ENCODE data around the gene CLBA1.

The CLBA1 gene

DNA sequence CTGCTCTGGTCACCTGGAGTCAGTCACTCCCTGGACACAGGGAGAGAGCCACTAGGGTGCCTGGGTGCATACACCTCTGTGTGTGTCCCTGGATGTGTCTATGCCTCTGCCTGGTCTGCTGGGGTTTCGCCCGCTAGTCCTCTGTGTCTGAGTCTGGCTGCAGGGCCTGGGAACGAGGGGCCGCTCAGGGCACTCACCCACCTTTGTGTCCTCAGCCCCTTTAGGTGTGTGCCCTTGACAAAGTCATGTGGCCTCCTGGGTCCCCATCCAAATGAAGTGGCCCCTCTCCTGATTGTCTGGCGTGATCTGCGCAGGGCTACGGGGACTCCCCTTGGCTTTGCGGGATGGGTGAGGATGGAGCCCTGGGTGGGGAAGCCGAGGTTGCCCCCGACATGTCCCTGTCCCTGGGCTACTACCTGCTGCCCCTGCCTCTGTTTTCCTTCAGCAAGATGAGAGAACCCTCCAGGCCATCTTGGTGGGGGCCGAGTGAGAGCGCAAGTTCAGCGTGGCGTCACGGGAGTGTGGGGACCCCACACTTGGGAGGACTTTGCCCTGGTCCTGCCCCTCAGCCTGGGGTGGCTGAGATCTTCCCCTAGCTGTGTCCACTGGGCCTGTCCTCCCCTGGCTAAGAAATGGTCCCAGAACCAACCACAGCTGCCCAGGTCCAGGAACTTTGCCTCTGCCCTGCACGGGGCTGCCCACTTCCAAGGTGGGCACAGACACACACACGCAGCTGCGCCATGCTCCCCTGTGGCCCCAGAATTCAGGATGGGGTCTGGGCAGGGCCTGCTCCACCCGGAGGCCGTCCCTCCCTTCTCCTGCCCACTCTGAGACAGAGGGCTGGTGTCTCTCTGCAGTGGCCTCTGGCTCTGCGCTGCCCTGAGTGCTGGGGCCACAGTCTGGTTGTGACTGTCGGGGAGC lies 4.7 kb upstream of the CLBA1 start:
- no peak for DNase-seq

- no peak for DNase-seq
Measured at GRCh38 chr14:104981699-104982541, 3.7 kb upstream of the CLBA1 start.

DNA sequence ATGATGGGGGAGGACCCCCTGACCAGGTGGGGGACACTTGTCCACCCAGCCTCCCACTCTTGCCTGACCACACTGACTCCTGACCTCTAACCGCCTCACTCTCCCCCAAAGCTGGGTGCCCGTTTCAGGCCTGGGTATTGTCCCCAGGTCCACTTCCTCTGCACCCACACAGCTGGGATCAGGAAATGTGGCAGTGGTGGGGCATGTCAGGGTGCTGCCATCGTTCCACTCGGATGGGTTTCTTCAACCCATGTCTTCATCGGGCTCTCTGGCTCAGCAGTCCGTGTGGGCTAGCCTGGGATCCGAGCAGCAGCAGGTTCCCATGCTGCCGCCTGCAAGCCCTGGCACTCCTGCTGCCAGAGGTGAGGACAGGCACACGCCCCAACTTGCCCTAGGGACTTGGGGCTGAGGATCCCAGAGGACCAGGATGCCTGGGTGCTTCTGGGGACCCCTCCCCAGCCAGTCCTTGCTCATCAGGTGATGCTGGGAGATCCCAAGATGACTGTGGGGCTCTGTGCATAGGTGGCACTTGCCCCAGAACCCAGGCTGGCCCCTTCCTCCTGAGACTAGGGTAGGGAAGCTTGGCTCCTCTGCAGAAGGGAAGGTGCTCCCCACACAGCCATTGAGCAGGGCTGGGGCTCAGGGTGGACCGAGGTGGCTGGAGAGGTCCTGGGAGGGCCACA lies 2.9 kb upstream of the CLBA1 start:
- no peak for DNase-seq

DNA sequence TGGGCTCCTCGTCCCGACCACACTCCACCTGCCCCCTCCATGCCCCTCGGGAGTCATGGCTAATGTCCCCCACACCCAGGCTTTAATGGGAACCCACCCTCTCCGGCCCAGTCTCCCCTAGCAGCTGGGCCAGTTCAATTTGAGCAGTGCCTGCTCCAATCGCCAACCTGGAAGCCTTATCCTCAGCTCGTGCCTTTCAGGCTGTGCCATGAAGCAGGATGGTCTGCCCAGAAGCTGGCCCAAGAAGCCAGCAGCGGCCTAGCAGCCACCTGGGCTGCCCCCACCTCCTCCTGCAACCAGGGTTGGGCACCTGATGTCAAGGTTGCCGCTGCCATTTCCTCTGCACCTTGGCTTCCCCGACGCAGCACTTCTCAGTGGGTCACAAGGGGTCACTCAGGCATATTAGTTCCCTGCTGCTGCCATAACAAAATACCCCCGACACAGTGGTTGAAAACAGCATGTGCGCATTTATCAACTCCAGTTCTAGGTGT lies 2.3 kb upstream of the CLBA1 start:
- no peak for DNase-seq

- no peak for DNase-seq
Measured at GRCh38 chr14:104984056-104984894, 1.3 kb upstream of the CLBA1 start.

- no peak for DNase-seq
Measured at GRCh38 chr14:104986487-104987164, 1.0 kb downstream of the CLBA1 start.

DNA sequence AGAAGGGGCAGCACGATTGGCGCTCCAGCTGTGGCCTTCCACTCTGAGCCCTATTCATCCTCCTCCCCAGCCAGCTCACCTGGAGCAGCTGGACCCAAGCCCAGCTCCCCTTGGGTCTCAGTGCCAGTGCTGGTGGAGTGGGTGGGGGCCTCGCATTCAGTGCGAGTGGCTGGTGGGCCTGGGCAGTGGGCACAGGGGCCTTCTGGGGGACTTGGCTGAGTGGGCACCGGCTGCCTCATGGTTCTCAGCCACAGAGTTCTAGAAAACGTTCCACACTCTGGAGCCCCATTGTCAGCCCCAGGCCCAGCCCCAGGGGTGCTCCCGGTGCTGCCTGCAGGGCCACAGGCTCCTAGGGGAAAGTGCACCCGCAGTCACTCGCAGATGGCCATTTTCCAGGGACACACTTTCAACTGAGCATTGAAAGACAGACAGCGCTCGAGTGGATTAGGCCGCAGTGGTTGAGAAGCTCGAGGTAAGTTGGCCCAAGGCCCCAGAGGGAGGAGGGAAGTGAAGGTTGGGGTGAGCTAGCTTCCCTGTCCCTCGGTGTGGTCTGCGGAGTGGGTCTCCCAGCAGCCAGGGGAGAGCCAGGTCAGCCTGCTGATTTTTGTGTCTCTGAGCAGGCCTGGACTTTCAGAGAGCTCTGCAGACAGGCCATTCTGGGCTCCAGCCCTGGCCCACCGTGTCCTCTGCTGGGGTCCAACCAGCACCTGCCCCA lies 3.8 kb downstream of the CLBA1 start:
- DNase-seq: no peak

DNA sequence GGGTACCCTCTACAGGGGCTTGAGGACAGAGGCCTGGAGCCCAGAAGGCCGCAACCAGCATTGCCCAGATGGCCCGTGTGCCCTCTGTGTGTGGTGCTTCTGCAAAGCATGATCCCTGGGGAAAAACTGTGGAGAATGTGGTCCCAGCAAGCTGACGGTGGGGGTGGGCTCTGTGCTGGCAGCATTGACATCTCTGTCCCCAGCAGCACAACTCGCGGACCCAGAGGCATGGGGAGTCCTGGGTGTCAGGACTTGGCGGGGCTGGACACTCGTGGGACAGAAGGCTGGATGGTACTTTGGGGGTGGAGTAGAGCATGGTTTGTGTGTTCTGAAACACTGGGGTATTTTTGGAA lies 4.3 kb downstream of the CLBA1 start:
- no peak for DNase-seq

- DNase-seq: no peak
Measured at GRCh38 chr14:104991896-104992230, 6.3 kb downstream of the CLBA1 start.

DNA sequence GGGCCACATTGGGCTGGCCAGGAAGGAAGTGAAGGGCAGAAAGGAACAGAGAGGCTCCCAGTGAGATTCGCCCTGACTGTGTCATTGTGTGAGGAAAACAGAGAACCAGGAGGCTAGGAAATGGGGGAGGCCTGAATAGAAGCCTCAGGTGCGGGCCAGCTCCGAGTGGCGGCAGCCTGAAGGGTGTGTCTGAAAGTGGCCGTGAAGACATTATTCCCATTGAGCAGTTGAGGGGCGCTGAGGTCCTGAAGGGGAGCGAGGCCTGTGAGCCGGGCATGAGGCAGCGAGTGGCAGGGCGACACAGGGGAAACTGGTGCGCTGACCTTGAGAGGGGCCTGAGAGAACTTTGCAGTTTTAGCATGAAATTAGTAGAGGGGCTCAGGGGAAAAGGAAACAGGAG lies 6.9 kb downstream of the CLBA1 start:
- no peak for DNase-seq

DNA sequence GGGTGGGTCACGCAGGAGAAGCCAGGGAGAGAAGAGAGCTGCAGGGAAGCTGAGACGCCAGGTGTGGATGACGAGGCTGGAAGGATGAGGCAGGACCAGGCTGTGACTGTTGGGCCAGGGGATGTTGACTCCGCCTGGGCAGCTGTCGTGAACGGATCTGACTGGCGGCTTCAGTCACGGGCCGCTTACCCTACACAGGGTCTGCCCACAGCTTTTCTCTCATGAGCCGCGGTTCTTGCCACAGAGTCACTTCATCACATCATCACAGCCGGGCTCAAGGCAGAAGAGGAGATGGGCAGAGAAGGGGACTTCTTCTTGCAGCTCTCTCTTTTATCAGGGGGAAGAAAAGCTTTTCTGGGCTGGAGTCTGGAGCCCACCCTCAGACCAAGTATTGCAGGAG lies 7.7 kb downstream of the CLBA1 start:
- DNase-seq: no peak

DNA sequence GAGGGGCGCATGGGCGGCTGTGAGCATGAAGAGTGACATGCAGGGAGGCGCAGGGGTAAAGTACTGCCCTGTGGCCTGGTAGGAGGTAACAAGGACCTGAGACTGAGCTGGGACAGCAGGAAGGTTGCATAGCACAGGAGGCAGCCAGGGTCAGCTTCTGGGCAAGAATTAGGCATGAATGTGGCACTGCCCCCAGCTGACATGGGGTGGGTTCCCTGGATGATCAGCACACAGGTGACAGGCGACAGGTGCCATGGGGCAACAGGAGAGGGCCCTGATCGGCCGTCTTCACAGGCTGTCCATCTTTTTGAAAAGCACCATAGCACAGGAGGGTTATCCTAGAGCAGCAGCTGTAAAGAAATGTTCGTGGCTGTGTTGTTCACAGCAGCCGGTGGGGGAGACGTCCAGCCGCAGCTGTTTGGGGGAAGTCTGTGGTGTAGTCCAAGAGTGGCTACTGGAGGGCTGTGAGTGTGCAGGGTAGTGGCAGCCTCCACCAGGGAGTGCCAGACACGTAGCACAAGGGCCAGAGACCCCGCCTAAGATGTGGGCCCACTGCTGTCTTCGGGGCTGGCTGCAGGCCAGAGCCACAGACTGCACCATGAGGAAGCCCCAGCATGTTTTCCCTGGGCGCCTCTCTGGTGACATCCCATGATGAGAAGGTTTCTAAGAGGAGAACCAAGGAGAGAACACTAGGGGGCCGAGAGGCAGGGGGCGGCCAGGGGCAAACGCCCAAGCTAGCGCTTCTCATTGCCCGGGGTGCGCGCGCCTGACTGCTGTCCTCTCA lies 8.4 kb downstream of the CLBA1 start:
- DNase-seq: no peak

DNA sequence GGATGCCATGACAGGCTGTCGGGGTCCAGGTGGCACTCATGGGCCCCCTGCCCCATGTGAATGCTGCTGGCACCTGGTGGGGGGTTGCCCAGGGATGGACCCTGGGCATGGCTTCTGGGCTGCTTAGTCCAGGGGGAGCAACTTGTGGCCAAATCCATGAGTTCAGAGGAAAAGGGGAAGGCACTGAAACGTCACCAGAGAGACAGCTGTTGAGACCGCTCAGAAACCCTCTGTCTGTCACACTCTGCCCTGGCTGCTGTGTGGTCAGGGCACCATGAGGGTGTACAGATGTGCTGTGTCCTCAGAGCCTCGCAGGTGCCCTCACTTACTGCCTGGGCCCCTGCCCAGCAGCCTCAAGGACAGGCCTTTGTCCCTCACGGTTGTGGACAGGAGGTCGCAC lies 9.4 kb downstream of the CLBA1 start:
- no peak for DNase-seq

- no peak for DNase-seq
Measured at GRCh38 chr14:104996032-104996431, 10.4 kb downstream of the CLBA1 start.

- DNase-seq: no peak
Measured at GRCh38 chr14:104996483-104996882, 10.9 kb downstream of the CLBA1 start.

GRCh38 chr14:104998801-104999200 lies 13.2 kb downstream of the CLBA1 start:
- no peak for DNase-seq

DNA sequence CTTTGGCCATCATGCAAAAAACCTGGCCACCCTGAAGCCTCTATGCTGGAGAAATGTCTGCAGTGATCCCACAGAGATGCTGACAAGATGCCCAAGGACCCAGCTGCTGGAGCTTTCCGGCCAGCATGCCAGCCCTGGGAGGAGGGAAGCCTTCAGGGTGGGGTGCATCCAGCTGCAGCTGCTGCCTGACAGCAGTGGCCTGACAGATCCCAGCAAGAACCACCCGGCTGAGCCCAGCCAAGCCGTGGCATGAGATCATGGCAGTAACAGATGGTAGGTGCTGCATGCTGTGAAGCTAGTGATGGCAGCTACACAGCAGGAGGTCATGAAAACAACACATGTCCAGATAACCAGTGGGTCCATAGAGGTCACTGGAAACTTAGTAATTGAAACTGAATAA lies 13.8 kb downstream of the CLBA1 start:
- no peak for DNase-seq

DNA sequence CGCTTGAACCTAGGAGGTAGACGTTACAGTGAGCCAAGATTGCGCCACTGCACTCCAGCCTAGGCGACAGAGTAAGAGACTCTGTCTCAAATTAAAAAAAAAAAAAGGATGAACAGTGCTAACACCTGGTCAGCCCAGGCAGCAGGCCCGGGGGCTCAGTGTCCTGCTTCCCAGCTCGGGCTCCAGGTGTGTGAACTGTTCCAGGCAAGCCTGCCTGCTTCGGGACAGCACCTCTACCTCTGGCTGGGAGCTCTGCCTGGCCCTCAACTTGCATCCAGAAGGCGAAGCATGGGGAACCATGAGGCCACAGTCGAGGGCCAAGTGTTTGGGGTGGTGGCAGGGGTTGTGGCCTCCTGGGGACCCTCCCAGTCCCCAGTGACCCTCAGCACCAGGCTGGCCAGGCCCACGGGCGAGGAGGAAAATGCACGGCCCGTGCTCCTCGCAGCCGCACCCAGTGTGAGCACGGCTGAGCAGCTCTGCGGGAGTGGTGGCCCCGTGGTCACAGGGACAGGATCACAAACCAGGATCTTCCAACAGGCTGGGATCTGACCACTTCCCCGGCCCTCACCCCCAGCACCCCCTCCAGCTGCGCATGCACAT lies 19.8 kb downstream of the CLBA1 start:
- DNase-seq: no peak

DNA sequence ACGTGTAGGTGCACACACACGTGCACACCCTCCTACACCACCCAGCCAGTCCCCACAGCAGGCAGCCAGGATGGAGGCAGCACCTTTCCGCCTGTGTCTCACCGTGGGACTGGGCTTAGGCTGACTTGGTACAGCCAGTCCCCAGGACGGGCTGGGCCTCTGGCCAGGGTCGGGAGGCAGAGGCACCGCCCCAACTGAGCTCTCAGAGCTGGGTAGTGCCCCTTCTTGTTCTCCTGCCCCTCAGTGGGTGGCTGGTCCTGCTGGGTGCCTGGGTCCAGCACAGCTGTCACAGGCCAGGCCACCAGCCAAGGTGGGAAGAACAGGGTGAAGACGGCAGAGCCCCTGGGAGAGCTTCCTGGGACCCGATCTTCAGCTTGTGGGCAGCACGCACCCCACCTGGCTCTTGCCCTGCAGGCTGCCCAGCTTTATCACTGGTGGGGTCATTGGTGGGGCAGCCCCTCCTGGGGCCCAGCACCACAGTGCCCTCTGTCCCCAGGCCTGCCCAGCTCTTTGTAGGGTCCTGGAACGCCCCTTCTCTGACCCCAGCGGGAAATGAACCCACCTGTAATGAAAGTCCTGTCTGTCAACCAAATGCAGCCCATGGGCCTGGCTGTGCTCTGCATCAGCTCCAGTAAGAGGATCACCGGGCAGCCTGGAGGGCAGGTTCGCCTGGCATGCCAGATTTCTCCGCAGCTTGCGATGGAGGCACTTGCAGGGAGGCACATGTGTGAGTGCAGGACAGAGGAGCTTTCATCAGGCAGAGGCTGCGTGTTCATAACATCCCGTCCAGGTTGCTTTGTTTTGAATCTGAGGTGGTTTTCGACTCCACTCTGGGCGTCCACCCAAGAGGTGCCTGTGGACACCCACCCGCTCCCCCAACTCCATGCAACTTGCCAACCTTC lies 20.6 kb downstream of the CLBA1 start:
- DNase-seq: no peak
